ENCODE results near the gene DHRS7B. TPM values are rescaled to one million over a fixed set of nuclear protein-coding genes. Genes with fewer than 3 reads are reported as not detected.

Gene DHRS7B
- total RNA-seq, 1 donor from 2014 or later, result 31.7 TPM

- H3K4me3 ChIP-seq, result no peak overlapping the region
- intact Hi-C loops (cut with DNase I), result no loop called here
- DNase-seq (ENCODE audit: extremely low spot score in 2 of 2), result no peak
- H3K9me3 ChIP-seq, result no peaks in the 10 kb centered on the region
- H3K4me1 ChIP-seq, result no peaks in the 10 kb centered on the region
- TF ChIP-seq CTCF (IDR thresholded peaks at IDR 0.05), result no peak
- TF ChIP-seq POLR2AphosphoS5 (IDR thresholded peaks at IDR 0.05; ENCODE audit: insufficient read depth in 1 of 2, low read depth in 1 of 2), result no peak
- TF ChIP-seq POLR2A (IDR thresholded peaks at IDR 0.05), result no peak
- H3K36me3 ChIP-seq, result no peaks in the 10 kb centered on the region
- H3K27me3 ChIP-seq, result no peaks in the 10 kb centered on the region
- no peak overlapping the region for H3K27ac ChIP-seq
These were observed 35.7 kb upstream of the DHRS7B start for GRCh38 chr17:21090902-21091618.

- no peaks in the 10 kb centered on the region for H3K4me1 ChIP-seq
- intact Hi-C loops (cut with DNase I), result no loop called here
- H3K9me3 ChIP-seq, result no peaks in the 10 kb centered on the region
- TF ChIP-seq POLR2AphosphoS5 (IDR thresholded peaks at IDR 0.05; ENCODE audit: insufficient read depth in 1 of 2, low read depth in 1 of 2), result no peak
- TF ChIP-seq CTCF (IDR thresholded peaks at IDR 0.05), result no peak
- TF ChIP-seq POLR2A (IDR thresholded peaks at IDR 0.05), result no peak
- H3K4me3 ChIP-seq, result no peak overlapping the region
- H3K27me3 ChIP-seq, result no peaks in the 10 kb centered on the region
- H3K27ac ChIP-seq, result no peak overlapping the region
- DNase-seq (ENCODE audit: extremely low spot score in 2 of 2), result no peak
- no peaks in the 10 kb centered on the region for H3K36me3 ChIP-seq
These were observed 32.5 kb upstream of the DHRS7B start for GRCh38 chr17:21094298-21094704.

- Histone ChIP-seq H3K4me3 (no peak overlapping the region), H3K9me3 (no peaks in the 10 kb centered on the region), H3K27ac (no peak overlapping the region), H3K4me1 (no peaks in the 10 kb centered on the region), H3K36me3 (no peaks in the 10 kb centered on the region), H3K27me3 (no peaks in the 10 kb centered on the region)
- no peak for TF ChIP-seq POLR2A (IDR thresholded peaks at IDR 0.05)
- no peak for TF ChIP-seq CTCF (IDR thresholded peaks at IDR 0.05)
- no peak for TF ChIP-seq POLR2AphosphoS5 (IDR thresholded peaks at IDR 0.05; ENCODE audit: insufficient read depth in 1 of 2, low read depth in 1 of 2)
- intact Hi-C loops (cut with DNase I), result loop anchor here (5.0 kb wide), 1 partner anchor 228 kb away; no protein-coding TSS in a partner anchor
- no peak for DNase-seq (ENCODE audit: extremely low spot score in 2 of 2)
These were observed 31.0 kb upstream of the DHRS7B start for GRCh38 chr17:21095735-21096134.

- DNase-seq (ENCODE audit: extremely low spot score in 2 of 2), result no peak
- no peak for TF ChIP-seq POLR2A (IDR thresholded peaks at IDR 0.05)
- no peak for TF ChIP-seq CTCF (IDR thresholded peaks at IDR 0.05)
- no peak for TF ChIP-seq POLR2AphosphoS5 (IDR thresholded peaks at IDR 0.05; ENCODE audit: insufficient read depth in 1 of 2, low read depth in 1 of 2)
- no peaks in the 10 kb centered on the region for H3K4me1 ChIP-seq
- H3K36me3 ChIP-seq, result no peaks in the 10 kb centered on the region
- H3K9me3 ChIP-seq, result no peaks in the 10 kb centered on the region
- no peaks in the 10 kb centered on the region for H3K27me3 ChIP-seq
- H3K27ac ChIP-seq, result no peak overlapping the region
- H3K4me3 ChIP-seq, result no peak overlapping the region
- intact Hi-C loops (cut with DNase I), result loop anchor here (5.0 kb wide), 1 partner anchor 230 kb away; no protein-coding TSS in a partner anchor
These were observed 29.9 kb upstream of the DHRS7B start for GRCh38 chr17:21096874-21097273.
